Activated naive CD4-positive, alpha-beta T cell treated with anti-CD3 and anti-CD28 coated beads for 36 hours (primary cell): ENCODE data around the gene SMC4. TPM values are rescaled to one million over a fixed set of nuclear protein-coding genes. Genes with fewer than 3 reads are reported as not detected.
A peak's percentile ranks its signal among the peaks of the same experiment; 100 is the strongest.

Experiments used
- microRNA-seq: library from miRNA; unstranded; fragments of <30 nt; microRNA quantifications from one replicate; pipeline ENCODE4 v1.2.0, GENCODE V29; 2022; ENCODE audit warnings: borderline microRNAs expressed, borderline replicate concordance
- total RNA-seq, 2 experiments: library from RNA; stranded (reverse); gene quantifications; one replicate each; pipeline ENCODE4 v1.2.3, GENCODE V29; 2021

Gene SMC4
- total RNA-seq, 2 experiments from 2014 or later: 187 to 191 TPM

Small RNAs within 50 kb of the gene (microRNA-seq; reads per million reads assigned to microRNA genes)
- gene MIR15B: 2,588 reads per million, percentile 91 among the genes with 10 or more reads in this experiment
- gene MIR16-2: 494 reads per million, percentile 78 among the genes with 10 or more reads in this experiment

Other genes with a start within 250 kb of the SMC4 start
- not detected for gene C3orf80, start 174.2 kb upstream of the SMC4 start, total RNA-seq
- 1 to 10 TPM; 9.3 to 9.9 TPM for gene IFT80, start 425 bp upstream of the SMC4 start, total RNA-seq
- gene TRIM59, start 50.1 kb downstream of the SMC4 start, total RNA-seq: 10 to 100 TPM; 25.8 TPM
- gene KPNA4, start 165.9 kb downstream of the SMC4 start, total RNA-seq: 10 to 100 TPM; 43.2 to 59.4 TPM